GM19035 (cell line): ENCODE data around the gene BNIP2.
"Not testable (repeated sequence)": the region's sequence is repeated elsewhere in the genome, so short reads cannot be mapped to it uniquely, and the experiment has no call there.

Experiments used
- ATAC-seq: cut with Tn5 transposase; IDR thresholded peaks from one replicate; pipeline ENCODE4 v1.9.1; 2021; ENCODE audit not compliant: unreplicated experiment

Gene BNIP2, protein sequence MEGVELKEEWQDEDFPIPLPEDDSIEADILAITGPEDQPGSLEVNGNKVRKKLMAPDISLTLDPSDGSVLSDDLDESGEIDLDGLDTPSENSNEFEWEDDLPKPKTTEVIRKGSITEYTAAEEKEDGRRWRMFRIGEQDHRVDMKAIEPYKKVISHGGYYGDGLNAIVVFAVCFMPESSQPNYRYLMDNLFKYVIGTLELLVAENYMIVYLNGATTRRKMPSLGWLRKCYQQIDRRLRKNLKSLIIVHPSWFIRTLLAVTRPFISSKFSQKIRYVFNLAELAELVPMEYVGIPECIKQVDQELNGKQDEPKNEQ

GRCh38 chr15:59688782-59689625 is at the start of gene BNIP2:
TSS of gene BNIP2 (minus strand) at chr15:59689320. CDS start at chr15:59682457, 6,863 bp downstream.
- ATAC-seq = peak; percentile 84

GRCh38 chr15:59738676-59739075 is 49.6 kb upstream of the BNIP2 start:
- no peak for ATAC-seq

DNA sequence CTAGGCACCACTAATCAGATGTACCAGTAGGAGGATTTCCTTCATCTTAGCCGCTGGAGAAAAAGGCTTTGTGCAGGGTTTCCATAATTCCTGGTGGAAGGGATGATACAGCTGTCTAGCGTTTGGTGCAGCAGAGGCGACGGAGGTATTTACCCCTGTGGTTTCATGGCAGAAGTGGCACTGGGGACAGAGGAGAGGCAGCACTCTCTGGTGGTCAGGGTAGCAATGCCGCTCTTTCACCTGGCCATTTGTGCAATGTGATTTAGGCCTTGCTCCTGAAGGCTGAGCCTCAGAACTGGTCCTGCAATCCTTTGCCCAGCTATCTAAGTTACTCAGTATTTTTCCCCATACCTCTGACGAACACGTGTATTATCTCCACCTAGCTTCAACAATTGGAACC is 47.1 kb upstream of the BNIP2 start:
- ATAC-seq = no peak

GRCh38 chr15:59725151-59725486 is 36.0 kb upstream of the BNIP2 start:
- no peak for ATAC-seq

GRCh38 chr15:59723687-59724346 is 34.7 kb upstream of the BNIP2 start:
- no peak for ATAC-seq

DNA sequence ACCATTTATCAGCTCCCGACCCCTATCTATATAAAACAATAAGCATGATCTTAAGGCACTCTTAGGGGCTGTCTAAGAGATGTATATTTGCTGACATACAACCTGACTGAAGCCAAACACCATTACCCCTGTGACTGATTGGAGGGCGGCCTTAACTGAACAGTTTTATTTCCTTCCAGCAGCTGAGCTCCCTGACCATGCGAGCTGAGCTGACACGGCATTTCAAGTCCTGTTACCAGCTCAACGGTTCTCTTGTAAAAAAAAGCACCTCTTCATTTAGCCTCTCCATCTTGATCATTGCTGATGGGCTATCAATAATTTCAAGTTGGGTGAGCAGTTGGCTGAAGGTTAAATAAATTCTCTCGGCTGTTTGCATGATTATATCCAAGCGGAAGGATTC is 33.4 kb upstream of the BNIP2 start:
- ATAC-seq = no peak

GRCh38 chr15:59722037-59722436 is 32.9 kb upstream of the BNIP2 start:
- no peak for ATAC-seq

GRCh38 chr15:59721411-59721810 is 32.3 kb upstream of the BNIP2 start:
- ATAC-seq = no peak

DNA sequence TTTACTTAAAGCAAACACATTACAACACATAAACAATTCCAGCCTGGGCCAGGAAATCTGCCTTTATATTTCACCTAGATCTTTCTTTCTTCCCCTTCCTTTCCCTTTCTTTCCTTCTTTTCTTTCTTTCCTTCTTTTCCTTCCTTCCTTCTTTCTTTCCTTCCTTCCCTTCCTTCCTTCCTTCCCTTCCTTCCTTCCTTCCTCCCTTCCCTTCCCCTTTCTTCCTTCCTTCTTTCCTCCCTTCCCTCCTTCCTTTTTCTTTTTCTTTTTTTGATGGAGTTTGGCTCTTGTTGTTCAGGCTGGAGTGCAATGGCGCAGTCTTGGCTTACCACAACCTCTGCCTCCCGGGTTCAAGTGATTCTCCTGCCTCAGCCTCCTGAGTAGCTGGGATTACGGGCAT is 24.1 kb upstream of the BNIP2 start:
- ATAC-seq = no peak

DNA sequence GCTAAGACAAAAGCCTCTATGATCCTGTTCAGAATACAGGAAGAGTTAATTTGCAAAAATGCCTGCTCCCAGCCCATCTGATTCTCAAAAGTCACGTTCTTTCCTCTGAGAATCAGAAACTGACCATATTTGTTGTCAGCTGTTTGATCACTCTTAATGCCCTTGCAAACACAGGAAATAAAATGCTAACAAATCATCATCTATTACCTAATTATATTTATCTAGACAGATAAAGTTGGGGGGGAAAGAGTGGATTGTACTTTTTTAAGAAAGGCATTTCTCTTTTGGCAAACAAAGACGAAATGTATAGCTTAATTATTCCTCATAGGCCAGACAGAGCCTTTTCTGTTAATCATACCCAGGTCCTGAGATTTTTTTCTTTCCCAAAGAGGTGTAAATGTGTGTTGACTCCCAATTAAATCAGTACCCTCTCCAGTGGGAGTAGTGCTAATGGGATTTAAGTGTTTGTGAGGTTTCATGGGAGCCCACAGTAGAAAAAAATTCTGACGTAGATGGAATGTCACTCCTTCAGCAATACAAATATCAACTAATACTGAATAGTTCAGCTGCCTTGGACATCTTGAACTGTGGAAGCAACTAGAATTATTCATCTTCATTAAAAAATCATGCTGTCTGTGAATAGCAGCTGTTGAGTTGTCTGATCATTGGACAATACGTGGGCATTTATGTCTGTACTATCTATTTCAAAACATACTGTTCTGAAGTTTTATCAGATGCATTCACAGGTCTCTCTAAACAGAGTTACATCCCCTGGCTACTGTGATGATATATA is 22.5 kb upstream of the BNIP2 start:
- no peak for ATAC-seq

DNA sequence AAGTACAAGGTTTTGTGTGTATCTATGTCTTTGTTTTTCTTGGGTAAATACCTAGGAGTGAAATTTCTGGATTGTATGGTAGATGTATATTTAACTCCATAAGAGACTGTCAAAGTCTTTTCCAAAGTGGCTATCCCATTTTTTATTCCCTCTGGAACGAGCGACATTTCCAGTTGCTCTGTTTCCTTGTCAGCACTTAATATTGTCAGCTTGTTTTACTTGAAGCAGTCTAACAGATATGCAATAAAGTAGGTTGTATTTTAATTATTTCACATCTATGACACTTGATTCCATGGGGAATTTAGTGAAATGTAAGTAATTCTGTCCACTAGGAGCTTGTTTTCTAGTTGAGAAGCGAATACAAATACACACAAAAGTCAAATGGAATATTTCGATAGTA is 18.5 kb upstream of the BNIP2 start:
- ATAC-seq = no peak

- no peak for ATAC-seq
Observed at GRCh38 chr15:59703979-59704796, 15.1 kb upstream of the BNIP2 start.

GRCh38 chr15:59702351-59702750 is 13.2 kb upstream of the BNIP2 start:
- no peak for ATAC-seq

- no peak for ATAC-seq
Observed at GRCh38 chr15:59701880-59702279, 12.8 kb upstream of the BNIP2 start.

DNA sequence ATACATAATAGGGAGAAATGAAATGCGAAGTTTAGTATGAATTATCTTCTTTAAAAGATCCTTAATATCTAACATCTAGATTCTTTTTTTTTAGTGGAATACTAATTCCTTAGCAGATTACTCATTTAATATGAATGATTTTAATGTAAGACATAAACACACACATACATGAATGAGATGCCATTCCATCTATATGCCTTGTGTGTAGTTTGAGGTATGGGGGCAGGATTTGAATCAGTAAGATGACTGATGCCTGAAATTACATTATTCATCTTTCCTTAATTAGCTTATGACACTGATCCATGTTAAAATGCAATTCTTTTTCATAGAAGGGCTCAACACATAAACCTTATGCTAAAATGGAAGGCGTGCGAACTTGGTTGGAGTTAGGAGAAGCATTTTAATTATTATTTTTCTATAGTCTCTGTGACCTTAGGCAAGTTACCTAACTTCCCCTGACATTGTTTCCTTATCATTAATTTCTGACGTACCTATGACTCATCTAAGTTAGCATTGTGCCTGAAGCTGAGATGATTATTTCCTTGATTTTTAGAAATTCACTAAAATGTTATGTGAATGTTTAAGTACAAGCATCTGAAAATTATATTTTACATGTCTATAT is 10.8 kb upstream of the BNIP2 start:
- ATAC-seq = no peak

- not testable (repeated sequence) for ATAC-seq
Observed at GRCh38 chr15:59698065-59698464, 8.9 kb upstream of the BNIP2 start.

GRCh38 chr15:59696332-59696731 is 7.2 kb upstream of the BNIP2 start:
- ATAC-seq = no peak

DNA sequence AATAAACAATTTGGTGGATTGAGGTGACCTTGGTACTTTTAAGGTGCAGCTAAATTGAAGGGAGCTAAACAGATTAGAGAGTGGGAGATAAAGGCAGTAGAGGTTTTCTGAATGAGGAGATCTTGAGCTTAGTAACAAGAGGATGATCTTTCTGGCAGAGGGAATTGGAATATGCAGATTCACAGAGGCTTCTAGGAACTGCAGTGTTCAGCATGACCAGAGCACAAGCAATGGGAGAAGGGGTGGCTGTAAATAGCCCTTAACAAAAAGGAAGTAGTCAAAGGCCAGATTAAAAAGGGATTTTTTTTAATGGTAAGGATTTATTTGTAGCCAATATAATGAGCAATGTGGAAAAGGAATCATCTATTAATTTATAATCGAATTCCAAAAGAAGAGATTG is 5.7 kb upstream of the BNIP2 start:
- no peak for ATAC-seq

DNA sequence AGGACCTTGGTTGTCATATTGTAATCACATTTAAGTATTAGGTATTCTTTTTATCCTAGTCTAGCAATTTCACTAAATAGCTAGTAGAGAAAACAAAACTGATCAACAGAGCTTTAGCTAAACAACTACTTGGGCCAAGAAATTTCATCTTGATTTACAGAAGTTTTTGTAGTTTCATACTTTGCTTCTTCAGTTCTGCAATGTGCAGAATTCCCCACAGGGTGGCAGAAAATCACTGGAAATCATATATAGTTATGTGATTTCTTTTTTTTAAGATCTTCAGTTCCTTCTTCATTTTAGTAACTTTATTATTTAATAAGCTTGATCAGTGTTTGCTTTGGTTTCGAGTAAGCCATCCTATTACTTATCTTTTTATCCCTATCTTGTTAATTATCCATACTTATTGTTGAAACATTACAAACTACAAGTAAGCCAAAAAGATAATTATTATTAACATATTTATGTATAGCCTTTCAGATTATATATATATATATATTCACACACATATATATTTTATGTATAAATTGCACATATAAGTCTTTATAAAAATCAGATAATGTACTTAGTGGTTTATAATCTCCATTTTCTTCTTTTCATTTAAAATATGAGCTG is 2.2 kb upstream of the BNIP2 start:
- no peak for ATAC-seq
